HCT116 (cell line): Measurements from ENCODE around the gene LILRB1.
"Not testable (repeated sequence)": the region's sequence is repeated elsewhere in the genome, so short reads cannot be mapped to it uniquely, and the experiment has no call there.

Experiments
- CTCF ChIP-seq, 3 experiments: fragments of 200-600 bp in 1 of 3; sonication (generic) in 1 of 3; IDR thresholded peaks in 2 of 3; conservative IDR thresholded peaks in 1 of 3; 2 replicates each; pipeline ENCODE4 v1.5.1; 2012 to 2017; ENCODE audit warnings: low read depth in 2 of 3, low read length in 2 of 3, antibody characterized with exemption in 1 of 3, borderline replicate concordance in 1 of 3, control low read depth in 1 of 3, mild to moderate bottlenecking in 1 of 3, mixed read lengths in 1 of 3, mixed run types in 1 of 3, moderate library complexity in 1 of 3; ENCODE audit not compliant: insufficient read depth in 1 of 3
- EGR1 ChIP-seq: IDR thresholded peaks from 2 replicates; pipeline ENCODE4 v1.6.1; 2012; ENCODE audit warnings: low read depth
- EZH2 ChIP-seq: fragments of 200-600 bp; sonication (generic); IDR thresholded peaks from 2 replicates; pipeline ENCODE4 v1.6.1; 2017; ENCODE audit warnings: antibody characterized with exemption, mixed run types
- POLR2A ChIP-seq: IDR thresholded peaks from 2 replicates; pipeline ENCODE4 v1.7.0; 2011; ENCODE audit warnings: borderline replicate concordance; ENCODE audit not compliant: insufficient read depth, insufficient read length; ENCODE audit errors: extremely low read depth
- POLR2AphosphoS5 ChIP-seq: IDR thresholded peaks from 2 replicates; pipeline ENCODE4 v1.6.1; 2011; ENCODE audit warnings: mild to moderate bottlenecking, low read depth, low read length, moderate library complexity
- RAD21 ChIP-seq: IDR thresholded peaks from 2 replicates; pipeline ENCODE4 v1.6.1; 2012; ENCODE audit warnings: low read depth, mild to moderate bottlenecking
- REST ChIP-seq: IDR thresholded peaks from 2 replicates; pipeline ENCODE4 v1.6.1; 2012; ENCODE audit warnings: low read depth
- SP1 ChIP-seq: IDR thresholded peaks from 2 replicates; pipeline ENCODE4 v1.6.1; 2012; ENCODE audit warnings: low read depth
- SRF ChIP-seq: IDR thresholded peaks from 2 replicates; pipeline ENCODE4 v1.6.1; 2012; ENCODE audit warnings: low read depth
- TCF7L2 ChIP-seq: IDR thresholded peaks from 2 replicates; pipeline ENCODE4 v1.7.0; 2011; ENCODE audit warnings: borderline replicate concordance, inconsistent platforms; ENCODE audit not compliant: insufficient read depth, insufficient read length; ENCODE audit errors: extremely low read depth
- YY1 ChIP-seq: IDR thresholded peaks from 2 replicates; pipeline ENCODE4 v1.6.1; 2011; ENCODE audit warnings: low read length, low read depth, moderate library complexity, mild to moderate bottlenecking; ENCODE audit not compliant: insufficient replicate concordance; ENCODE audit errors: extremely low read depth
- TF ChIP-seq, protein P1 (sequence below): IDR thresholded peaks from 2 replicates; pipeline ENCODE4 v1.6.1; 2012

DNA sequence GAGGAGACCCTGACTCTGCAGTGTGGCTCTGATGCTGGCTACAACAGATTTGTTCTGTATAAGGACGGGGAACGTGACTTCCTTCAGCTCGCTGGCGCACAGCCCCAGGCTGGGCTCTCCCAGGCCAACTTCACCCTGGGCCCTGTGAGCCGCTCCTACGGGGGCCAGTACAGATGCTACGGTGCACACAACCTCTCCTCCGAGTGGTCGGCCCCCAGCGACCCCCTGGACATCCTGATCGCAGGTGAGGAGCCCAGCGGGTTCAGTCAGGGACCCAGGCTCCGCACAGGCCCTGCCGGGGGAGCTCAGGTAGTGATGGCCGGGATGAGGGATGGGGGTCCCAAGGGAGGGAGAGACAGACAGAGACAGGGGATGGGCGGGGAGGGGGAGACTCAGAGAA, 2.2 kb downstream of the LILRB1 start:
- TF ChIP-seq, protein P1, sequence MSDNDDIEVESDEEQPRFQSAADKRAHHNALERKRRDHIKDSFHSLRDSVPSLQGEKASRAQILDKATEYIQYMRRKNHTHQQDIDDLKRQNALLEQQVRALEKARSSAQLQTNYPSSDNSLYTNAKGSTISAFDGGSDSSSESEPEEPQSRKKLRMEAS = not testable (repeated sequence)
- not testable (repeated sequence) for TF ChIP-seq CTCF (IDR thresholded peaks at IDR 0.05 in 2 of 3, conservative IDR thresholded peaks at IDR 0.05 in 1 of 3; ENCODE audit: borderline replicate concordance in 1 of 3, insufficient read depth in 1 of 3, low read depth in 2 of 3, low read length in 2 of 3); SRF; EZH2; RAD21; REST; SP1; TCF7L2; POLR2A; YY1; POLR2AphosphoS5; EGR1
